ENCODE data around the gene BYSL. TPM values are rescaled to one million over a fixed set of nuclear protein-coding genes. Genes with fewer than 3 reads are reported as not detected.

Gene BYSL
- polyA plus RNA-seq, 10 donors: 25.5 to 36.8 (median 33.2) TPM

GRCh38 chr6:41974281-41974825, 53.1 kb downstream of the BYSL start:
- no peak for DNase-seq

DNA sequence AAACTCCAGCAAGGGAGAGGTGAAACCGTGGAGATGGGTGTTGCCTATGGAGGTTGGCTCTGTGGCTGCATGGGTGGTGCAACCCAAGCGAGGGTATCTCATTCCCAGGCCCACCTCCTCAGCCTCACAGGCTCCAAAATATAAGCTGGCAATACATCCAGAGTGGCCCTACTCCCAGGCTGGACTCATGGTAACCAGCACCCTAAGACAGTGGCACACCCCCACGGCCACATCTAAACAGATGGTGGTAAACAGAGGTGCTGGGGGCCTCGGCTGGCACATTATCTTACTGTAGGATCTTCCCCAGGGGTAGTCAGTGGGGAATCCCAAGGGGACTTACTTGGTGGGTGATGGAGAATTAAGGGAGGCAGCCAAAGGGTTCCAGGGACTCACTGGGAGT, 54.0 kb downstream of the BYSL start:
- no peak for DNase-seq

DNA sequence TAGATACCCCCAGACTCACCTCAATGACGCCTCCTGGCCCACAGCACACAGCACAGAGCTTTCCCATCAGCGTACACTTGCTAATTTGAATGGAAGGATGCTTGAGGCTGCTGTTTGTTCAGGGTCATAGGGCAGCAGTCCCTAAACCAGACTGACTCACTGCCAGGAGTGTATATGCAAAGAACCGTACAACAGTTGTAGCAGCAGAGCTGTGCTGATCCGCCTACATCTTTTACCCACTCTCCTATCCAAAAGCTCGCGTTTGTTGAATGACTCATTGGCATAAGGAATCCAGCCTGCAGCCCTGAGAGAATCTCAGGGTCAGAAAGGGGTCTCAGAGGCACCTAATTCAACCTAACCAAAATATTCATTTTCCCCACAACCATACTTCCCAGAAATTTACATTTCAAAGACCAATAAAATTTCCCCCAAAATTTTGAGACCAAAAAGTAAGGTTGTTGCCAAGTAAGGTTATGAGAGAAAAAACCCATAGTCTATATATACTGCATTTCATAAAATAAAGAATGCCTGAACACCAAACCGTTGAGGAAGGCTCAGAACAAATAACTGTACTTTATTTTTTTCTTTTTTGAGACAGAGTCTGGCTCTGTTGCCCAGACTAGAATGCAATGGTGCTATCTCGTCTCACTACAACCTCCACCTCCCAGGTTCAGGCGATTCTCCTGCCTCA, 55.6 kb downstream of the BYSL start:
- no peak for DNase-seq

Other genes with a start within 250 kb of the BYSL start
- gene TFEB, start 185.9 kb upstream of the BYSL start, polyA plus RNA-seq (ENCODE audit: insufficient read length in 10 of 10): 10 to 100 TPM in 1 of 10 donors, 1 to 10 TPM in 9; 4.6 to 10.6 (median 6.8) TPM
- gene PGC, start 174.1 kb upstream of the BYSL start, polyA plus RNA-seq (ENCODE audit: insufficient read length in 10 of 10): not detected
- 1 to 10 TPM; 5.5 to 8.4 (median 6.2) TPM for gene FRS3, start 141.6 kb upstream of the BYSL start, polyA plus RNA-seq (ENCODE audit: insufficient read length in 10 of 10)
- 1 to 10 TPM; 1.0 to 4.1 (median 2.5) TPM for gene PRICKLE4, start 140.7 kb upstream of the BYSL start, polyA plus RNA-seq (ENCODE audit: insufficient read length in 10 of 10)
- 100 to 1,000 TPM; 154 to 176 (median 165) TPM for gene TOMM6, start 133.8 kb upstream of the BYSL start, polyA plus RNA-seq (ENCODE audit: insufficient read length in 10 of 10)
- gene USP49, start 26.1 kb upstream of the BYSL start, polyA plus RNA-seq (ENCODE audit: insufficient read length in 10 of 10): 1 to 10 TPM; 3.4 to 7.8 (median 5.2) TPM
- gene MED20, start 360 bp upstream of the BYSL start, polyA plus RNA-seq (ENCODE audit: insufficient read length in 10 of 10): 10 to 100 TPM; 17.2 to 20.5 (median 18.1) TPM
- 10 to 100 TPM; 55.3 to 81.9 (median 67.8) TPM for gene CCND3, start 20.3 kb downstream of the BYSL start, polyA plus RNA-seq (ENCODE audit: insufficient read length in 10 of 10)
- 10 to 100 TPM; 10.3 to 16.3 (median 14.4) TPM for gene TAF8, start 129.0 kb downstream of the BYSL start, polyA plus RNA-seq (ENCODE audit: insufficient read length in 10 of 10)
- 1 to 10 TPM in 3 of 10 donors, under 1 TPM in 7; 0.28 to 1.9 (median 0.59) TPM for gene C6orf132, start 221.1 kb downstream of the BYSL start, polyA plus RNA-seq (ENCODE audit: insufficient read length in 10 of 10)